ENCODE measurements around the gene ALKAL2. TPM values are rescaled to one million over a fixed set of nuclear protein-coding genes. Genes with fewer than 3 reads are reported as not detected.

Gene ALKAL2
- total RNA-seq, 4 donors from 2014 or later = 1.2 to 15.5 (median 3.4) TPM

DNA sequence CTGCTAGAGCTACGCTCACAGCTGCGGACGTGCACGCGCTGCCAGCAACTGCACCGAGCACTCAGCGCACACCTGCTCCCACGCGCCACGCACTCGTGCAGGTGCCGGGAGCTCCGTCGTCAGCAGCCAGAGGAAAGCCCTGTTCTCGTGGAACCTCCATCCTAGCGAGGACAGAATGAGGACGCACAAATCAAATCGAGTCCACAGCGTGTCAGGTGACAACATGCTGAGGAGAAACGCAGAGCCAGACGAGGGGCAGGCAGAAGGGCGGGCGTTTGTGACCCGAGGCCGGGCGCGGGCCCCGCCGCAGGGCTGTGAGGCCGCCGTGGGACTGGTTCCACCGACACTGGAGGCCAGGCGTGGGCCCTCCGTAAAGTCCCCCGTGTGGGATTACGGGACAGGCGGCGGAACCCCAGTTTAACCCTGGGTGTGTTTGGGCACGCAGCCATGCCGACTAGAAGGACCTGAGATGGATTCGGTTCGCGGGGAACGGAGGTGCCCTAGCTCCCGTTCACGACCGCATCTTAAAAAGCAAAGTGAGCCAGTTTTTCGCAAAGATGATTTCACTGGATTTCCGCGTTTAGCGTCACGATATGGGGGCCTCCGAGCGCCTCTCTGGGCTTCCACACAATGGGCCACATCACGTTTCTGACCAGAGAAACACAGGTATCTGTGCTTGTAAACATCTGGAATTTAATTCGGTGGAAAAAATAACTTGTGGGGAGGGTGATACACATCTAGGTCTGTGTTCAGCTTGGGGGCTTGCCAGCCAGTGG lies 26.9 kb upstream of the ALKAL2 start:
- TF ChIP-seq CTCF (IDR thresholded peaks at IDR 0.05) (no peak), POLR2A (IDR thresholded peaks at IDR 0.05) (no peak)
- 91% methylated on average over 56 of the region's 56 CpGs for WGBS, 2 donors
- H3K4me3 ChIP-seq (ENCODE audit: low read depth, poor library complexity, severe bottlenecking) = no peak overlapping the region
- no peak for DNase-seq (ENCODE audit: low spot score in 2 of 2)
- intact Hi-C loops (cut with DNase I; ENCODE audit: low total_unique reads) = no loop called here

DNA sequence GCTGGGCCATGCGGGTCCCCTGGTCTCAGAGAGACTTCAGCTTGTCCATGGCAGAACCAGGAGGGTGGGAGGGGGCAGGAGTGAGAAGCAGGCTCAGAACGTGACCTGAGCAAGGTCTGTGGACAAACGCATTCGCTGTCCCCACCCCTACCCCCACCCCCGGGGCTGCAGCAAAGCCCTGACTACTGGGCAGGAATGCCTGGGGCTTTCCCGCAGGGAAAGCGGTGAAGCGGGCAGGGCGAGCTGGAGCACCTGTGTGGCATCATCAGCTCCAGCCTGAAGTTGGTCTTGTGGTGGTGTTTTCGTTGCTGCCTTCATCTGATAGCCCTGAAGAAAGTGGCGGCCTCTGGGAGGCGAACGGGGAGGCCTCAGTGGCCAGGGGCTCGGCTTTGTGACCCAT lies 26.1 kb upstream of the ALKAL2 start:
- intact Hi-C loops (cut with DNase I; ENCODE audit: low total_unique reads) = no loop called here
- WGBS, 2 donors = 79 to 85% methylated on average over 13 to 14 of the region's 14 CpGs
- no peak for DNase-seq (ENCODE audit: low spot score in 2 of 2)
- H3K4me3 ChIP-seq (ENCODE audit: low read depth, poor library complexity, severe bottlenecking) = no peak overlapping the region
- TF ChIP-seq POLR2A (IDR thresholded peaks at IDR 0.05) (no peak), CTCF (IDR thresholded peaks at IDR 0.05) (no peak)

DNA sequence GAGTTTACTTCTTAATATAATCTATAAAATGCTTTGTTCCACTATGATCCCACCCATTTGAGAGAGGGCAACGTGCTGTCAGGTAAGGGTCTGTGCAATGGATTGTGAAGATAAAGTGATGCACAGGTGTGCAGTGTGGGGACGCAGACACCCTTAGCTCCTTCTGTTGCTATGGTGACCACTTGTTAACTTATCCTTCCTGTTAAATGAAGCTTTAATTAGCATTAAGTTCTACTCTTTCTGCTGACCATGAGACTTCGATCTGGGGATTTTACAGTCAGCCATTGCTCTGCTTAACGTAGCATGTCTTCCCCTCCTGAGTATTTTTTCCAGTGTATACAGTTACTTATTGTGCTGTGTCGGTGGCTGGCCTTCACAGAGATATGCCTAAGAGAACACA lies 23.1 kb upstream of the ALKAL2 start:
- intact Hi-C loops (cut with DNase I; ENCODE audit: low total_unique reads) = no loop called here
- WGBS, 2 donors = 77 to 87% methylated on average over 5 of the region's 5 CpGs
- H3K4me3 ChIP-seq (ENCODE audit: low read depth, poor library complexity, severe bottlenecking) = no peak overlapping the region
- TF ChIP-seq CTCF (IDR thresholded peaks at IDR 0.05) (no peak), POLR2A (IDR thresholded peaks at IDR 0.05) (no peak)
- no peak for DNase-seq (ENCODE audit: low spot score in 2 of 2)

DNA sequence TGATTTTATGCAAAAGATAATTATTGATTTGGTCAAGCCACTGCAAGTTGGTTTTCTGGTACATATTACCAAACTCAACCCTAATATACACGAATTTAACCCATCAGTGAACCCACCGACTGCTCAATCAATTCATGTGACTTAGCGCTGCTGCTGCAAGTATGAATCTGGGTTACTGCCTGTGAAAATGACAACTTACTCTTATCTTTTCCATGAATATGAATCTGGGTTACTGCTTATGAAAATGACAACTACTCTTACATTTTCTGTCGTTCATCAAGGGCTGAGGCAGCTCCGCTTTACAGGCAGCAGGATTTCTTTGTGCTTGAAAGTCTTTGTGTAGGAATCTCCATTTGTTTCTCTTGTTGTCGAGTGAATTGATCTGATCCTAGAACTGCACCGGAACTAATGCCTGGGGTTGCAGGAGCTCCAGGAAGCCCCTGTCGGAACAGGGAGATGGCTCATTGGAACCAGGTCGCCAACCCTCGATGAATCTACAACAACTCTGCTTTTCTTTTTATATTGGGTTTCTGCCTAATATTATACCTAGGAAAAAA lies 22.1 kb upstream of the ALKAL2 start:
- 77 to 79% methylated on average over 10 of the region's 10 CpGs for WGBS, 2 donors
- intact Hi-C loops (cut with DNase I; ENCODE audit: low total_unique reads) = no loop called here
- no peak overlapping the region for H3K4me3 ChIP-seq (ENCODE audit: low read depth, poor library complexity, severe bottlenecking)

DNA sequence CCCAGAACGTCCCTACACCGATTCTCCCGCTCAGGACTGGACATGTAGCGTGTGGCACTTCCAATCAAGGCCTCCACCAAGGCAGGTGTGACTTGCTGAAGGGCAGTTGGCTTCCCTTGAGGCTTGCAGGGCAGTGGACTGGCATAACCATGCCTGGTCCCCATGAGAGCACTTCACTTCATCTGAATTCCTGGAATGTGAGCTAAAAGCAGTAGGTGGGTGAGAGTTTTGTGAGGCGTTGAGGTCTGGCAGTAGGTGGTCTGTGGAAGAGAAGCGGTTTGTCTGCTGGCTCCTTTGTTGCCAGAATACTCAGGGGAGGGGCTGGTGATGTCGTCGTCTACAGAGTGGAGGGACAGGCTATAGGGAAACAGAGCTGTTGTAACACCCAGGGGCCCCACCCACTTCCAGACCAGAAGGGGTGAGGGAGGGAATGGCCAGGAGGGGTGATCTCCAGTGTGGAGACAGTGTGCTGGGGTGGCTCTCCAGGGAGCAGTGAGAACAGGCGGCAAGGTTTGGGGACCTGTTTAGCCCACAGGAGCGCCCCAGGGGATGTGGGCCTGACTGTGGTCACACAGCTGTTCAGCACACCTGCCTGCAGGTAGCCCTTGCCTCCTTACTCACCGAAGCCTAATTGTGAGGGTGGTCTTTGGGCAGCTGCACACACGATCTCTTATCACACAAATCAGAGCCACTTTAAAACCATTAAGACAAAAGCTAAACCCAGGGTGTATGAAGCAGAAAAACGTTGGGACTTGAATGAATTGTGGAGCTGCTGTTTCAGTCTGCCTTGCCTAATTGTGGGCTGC lies 21.5 kb upstream of the ALKAL2 start:
- intact Hi-C loops (cut with DNase I; ENCODE audit: low total_unique reads) = no loop called here
- DNase-seq (ENCODE audit: low spot score in 2 of 2) = no peak
- TF ChIP-seq CTCF (IDR thresholded peaks at IDR 0.05) = no peak
- TF ChIP-seq POLR2A (IDR thresholded peaks at IDR 0.05) = no peak
- no peak overlapping the region for H3K4me3 ChIP-seq (ENCODE audit: low read depth, poor library complexity, severe bottlenecking)
- WGBS, 2 donors = 55 to 66% methylated on average over 13 of the region's 13 CpGs

More for the DNA sequence above, 22.1 kb upstream of the ALKAL2 start:
- TF ChIP-seq POLR2A (IDR thresholded peaks at IDR 0.05) (no peak), CTCF (IDR thresholded peaks at IDR 0.05) (no peak)
- DNase-seq (ENCODE audit: low spot score in 2 of 2) = no peak

All from lower leg skin (tissue), 4 donors.